Measurements from ENCODE around the gene CEP55.
"Not testable (repeated sequence)": the region's sequence is repeated elsewhere in the genome, so short reads cannot be mapped to it uniquely, and the experiment has no call there.

Gene CEP55

DNA sequence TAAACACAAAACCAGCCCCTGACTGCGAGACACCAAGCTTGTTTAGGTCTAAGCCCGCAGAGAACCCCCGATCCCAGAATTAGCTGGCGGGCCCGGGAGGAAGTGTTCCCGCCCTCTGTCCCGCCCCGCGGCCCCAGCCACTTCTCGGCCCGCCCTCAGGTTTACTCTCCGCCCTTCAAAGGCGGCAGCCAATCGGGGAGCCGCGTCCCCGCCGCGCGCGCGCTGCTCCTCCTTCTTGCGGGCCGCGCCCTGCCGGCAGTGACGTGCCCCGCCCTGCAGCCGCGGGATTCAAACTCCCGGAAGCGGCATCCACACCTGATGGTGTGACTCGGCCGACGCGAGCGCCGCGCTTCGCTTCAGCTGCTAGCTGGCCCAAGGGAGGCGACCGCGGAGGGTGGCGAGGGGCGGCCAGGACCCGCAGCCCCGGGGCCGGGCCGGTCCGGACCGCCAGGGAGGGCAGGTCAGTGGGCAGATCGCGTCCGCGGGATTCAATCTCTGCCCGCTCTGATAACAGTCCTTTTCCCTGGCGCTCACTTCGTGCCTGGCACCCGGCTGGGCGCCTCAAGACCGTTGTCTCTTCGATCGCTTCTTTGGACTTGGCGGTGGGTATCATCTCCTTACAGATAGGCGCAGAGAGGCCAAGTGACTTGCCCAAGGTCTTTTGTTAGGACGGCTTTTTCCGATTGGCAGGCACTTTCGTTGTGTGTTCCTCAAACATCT is at the start of gene CEP55:
CEP55 (plus strand) TSS at position 291 of the 720 bp plus-strand sequence. CDS start 3,440 bp downstream, outside the sequence.
- DNase-seq: peak; percentile 94

DNA sequence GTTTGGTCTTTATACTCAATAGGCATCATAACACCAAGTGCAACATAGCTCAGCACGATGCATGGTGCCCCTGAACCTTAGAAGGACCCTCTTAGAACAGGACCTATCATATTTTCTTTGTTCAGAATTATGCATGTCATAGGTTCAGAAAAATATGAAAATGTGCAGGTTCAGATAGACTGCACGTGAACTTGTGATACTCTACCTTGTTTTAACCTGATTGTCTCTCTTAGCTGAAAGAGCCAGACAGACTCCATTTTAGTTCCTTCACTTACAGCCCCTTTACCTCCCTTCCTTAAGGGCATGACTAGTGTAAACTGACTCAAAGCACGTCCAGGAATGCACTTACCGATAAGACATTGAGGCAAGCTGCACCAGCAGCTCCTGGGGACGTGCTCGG is 49.4 kb upstream of the CEP55 start:
- DNase-seq: no peak

DNA sequence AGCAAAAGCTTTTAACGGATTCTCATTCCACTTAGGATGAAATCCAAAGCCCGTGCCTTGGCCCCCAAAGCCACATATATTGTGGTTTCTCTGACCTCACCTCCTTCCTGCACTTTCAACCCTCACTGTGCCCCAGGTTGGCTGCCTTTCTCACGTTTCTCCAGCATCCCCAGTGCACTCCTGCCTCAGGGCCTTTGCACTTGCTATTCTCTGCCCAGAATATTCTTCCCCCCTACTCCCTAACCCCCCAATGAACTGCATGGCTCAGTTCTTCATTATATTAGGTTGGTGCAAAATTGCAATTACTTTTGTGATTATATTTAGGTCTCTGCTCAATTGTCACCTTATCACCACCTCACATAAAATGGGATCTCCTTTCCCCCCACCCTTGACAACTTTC is 48.4 kb upstream of the CEP55 start:
- DNase-seq: no peak

DNA sequence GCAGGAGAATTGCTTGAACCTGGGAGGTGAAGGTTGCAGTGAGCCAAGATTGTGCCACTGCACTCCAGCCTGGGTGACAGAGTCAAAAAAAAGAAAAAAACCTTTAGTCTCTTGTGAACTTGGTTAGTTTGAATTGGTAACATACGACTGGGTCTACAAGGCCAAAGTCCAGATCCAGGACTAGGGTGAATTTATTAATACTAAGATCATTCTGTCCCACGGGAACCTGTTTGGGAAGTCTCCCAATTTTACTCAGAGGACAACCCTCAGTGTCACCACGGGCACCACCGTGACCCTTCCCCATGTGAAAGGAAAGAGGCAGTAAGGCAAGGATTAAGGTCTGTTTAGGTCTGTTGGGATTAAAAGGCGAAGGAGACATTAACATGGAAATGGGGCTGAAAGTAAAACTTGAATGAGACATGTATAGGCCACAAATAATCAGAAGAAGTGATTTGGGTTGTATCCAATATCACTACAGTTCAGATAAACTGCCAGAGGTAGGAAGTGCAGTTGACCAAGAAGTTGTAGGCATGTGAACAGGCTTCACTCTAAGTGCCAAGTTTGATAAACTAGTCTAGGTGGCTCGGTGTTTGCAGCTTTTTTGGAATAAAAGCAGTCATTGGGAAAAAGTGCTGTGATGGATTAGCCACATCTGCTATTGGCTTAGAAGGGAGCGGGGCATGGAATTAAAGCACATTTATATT is 45.0 kb upstream of the CEP55 start:
- DNase-seq: no peak

DNA sequence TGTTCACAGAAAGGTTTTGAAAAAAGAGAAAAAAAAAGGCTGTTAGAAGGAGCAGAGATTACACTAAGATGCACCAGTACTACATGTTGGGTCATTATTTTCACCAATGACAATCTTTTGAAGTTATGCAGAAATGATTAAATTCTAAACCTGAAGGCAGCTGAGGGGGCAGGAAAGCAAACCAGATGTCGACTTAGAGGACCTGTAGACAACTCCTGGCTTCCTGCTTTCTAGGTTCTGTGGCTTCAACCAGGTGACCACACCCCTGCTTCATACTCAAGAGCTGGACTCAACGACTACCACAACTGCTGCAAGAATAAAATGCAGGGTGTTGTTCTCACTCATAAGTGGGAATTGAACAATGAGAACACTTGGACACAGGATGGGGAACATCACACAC is 44.3 kb upstream of the CEP55 start:
- no peak for DNase-seq

DNA sequence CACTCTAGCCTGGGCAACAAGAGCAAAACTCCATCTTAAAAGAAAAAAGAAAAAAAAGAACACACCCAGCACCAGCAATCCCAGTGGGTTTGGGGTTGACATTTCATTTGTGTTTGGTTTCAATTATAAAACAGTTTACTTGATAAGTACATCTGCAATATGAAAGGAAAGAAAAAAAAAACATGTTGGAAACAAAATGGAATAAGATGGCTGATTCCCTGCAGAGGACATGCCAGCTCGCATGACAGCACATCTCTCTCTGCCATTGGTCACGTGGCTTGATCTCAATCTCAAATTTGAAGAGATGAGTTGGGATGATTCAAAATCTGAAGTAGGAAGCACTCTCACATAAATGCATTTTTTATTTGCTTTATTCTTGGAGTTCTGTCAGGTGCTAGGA is 42.3 kb upstream of the CEP55 start:
- DNase-seq: no peak

DNA sequence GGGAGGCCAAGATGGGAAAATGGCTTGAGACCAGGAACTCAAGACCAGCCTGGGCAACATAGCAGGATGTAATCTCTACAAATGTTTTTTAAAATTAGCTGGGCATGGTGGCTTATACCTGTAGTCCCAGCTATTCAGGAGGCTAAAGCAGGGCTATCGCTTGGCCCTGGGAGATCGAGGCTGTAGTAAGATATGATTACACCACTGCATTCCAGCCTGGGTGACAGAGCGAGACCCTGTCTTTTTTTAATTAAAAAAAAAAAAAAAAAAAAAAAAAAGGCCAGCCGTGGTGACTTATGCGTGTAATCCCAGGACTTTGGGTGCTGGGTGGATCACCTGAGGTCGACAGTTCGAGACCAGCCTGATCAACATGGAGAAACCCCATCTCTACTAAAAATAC is 41.7 kb upstream of the CEP55 start:
- DNase-seq: no peak

DNA sequence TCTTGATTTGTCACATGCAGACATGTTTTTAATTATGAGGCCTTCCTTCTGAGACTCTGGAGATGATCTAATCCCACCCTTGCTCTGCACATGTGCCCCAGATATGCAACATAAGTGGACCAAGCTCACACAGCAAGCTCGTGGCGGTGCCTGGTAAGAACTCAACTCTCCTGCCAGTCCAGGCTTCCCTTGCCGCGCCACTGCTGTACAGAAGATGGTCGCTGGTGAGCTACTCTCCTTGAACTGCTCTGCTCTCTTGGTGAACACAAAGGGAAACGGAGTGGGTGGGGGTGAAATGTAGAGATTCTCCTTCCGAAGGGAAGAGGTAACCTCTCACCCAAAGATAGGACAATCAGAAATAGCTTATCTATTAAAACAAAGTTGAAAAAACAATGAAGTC is 39.9 kb upstream of the CEP55 start:
- no peak for DNase-seq

DNA sequence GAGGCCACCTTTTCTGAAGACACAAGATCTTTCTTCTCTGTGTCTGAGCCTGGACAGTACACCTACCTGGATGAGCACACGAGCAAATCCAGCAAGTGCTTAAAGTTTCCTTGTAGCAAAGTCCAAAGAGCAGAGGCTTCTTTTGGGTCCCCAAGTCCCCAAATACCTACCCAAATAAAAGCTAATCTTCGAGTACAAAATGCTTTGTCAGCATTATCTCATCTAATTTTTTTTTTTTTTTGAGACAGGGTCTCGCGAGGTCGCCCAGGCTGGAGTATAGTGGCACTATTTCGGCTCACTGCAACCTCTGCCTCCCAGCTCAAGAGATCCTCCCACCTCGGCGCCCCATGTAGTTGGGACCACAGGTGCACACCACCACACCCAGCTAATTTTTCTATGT is 38.9 kb upstream of the CEP55 start:
- no peak for DNase-seq

DNA sequence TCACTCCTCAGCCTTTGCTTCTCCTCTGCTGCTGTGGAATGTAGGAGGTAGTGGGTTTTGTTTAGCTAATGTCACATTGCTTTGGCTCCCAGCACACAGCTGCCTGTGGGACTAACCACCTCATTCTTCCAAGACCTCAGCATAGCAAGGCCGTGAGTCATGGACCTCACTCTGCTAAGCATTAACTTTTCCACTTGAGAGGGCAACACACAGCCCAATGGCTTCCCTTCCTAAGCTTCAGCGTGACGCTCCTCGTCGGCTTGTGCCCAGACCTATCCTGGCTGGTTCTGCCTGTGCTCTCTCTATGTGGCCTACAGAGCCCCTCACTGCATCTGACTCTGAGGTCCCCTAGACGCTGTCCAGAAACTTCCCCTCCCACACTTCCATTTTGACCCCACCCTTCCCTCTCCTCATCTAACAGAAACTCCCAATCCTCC is 37.6 kb upstream of the CEP55 start:
- DNase-seq: no peak

DNA sequence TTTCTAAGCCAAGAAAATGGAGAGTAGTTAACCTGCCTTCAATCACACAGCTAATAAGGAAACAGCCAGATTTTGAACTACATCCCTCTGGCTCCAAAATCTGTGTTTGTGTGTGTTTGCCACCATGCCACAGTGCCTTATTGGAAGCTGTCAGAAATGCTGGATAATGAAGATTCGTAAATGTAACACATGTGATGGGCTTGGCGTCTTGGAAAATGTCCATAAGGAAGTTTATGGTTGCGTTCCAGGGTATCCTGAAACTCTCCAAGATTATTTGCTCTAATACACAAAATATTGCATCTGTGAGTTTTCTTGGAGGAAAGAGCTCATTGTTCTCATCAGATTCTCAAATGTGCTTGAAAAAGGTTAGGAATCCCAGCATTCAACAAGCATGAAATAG is 36.9 kb upstream of the CEP55 start:
- no peak for DNase-seq

DNA sequence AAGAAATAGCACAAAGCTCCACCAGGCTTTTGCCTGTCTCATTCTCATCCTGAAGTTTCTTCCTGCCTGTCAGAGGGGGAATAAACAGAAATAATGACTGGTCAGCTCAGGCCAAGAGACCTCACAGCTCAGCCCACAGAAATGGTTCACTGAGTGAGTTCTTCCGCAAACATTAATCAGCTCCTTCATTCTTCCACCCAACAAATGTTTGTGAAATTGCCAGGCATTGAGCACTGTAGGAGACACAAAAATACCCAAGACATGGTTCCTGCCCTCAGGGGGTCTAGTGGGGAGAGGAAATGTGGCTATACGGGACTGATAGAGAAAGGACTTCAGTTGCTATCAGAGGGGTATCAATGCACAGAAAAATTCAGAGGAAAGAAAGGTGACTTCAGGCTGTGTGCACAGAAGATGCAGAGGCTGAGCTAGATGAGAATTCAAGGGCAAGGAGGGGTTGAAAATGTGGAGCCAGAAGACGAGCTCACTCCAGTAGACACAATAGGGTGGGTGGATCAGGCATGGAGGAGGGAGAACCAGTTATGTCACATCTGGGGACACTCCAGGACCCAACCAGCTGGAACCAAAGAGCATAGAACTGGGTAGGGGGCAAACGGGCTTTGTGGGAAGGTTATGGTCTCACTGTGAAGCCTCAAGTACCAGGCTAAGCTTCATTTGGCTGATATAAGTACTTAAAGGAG is 35.2 kb upstream of the CEP55 start:
- no peak for DNase-seq

DNA sequence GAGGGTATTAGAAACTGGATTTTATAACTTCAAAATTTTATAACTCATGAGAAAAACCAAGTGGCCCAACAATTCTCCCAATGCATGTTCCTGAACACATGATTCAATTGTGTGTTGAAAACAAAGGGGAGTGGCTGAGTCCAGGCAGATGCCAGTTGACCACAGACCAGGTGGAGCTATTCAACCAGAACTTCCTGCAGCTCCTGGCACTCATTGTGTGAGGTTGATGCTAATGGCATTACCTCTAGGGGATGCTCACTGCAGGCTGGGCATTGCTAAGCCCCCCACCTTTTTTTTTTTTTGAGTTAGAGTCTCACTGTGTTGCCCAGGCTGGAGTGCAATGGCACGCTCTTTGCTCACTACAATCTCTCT is 34.6 kb upstream of the CEP55 start:
- no peak for DNase-seq

DNA sequence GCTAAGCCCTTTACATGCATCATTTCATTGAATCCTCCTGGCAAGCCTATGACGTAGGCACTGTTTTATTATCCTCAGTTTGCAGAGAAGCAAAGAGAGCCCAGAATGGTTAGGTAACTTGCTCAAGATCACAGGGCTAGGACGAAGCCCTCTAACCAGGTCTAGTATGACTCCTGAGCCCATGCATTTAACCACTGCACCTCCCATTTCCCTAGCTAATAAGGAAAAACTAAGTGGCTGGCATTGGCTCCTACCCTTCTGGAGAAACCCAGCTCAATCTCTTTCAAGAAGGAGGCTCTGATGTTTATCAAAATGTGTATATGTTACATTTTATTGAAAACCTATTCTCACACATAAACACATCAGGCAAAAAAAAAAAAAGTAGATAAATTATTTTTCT is 34.0 kb upstream of the CEP55 start:
- no peak for DNase-seq

DNA sequence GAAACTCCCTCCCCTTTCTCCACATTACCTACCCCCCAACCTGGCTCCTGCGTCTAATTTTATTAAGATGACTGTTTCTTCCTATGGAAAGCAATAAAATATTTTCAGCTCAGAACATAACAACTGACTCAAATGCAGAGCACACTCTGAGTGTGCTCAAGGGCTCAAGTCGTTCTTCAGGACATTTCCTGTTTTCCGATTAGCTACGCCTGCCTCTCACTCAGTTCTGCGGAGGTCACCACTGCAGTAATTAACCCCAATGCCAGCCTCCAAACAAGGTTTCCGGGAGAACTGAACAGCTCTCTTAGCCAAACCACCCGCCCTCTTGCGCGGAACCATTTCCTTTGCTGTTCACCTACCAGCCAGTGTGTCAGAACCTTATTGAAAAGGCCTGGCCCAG is 33.5 kb upstream of the CEP55 start:
- no peak for DNase-seq

DNA sequence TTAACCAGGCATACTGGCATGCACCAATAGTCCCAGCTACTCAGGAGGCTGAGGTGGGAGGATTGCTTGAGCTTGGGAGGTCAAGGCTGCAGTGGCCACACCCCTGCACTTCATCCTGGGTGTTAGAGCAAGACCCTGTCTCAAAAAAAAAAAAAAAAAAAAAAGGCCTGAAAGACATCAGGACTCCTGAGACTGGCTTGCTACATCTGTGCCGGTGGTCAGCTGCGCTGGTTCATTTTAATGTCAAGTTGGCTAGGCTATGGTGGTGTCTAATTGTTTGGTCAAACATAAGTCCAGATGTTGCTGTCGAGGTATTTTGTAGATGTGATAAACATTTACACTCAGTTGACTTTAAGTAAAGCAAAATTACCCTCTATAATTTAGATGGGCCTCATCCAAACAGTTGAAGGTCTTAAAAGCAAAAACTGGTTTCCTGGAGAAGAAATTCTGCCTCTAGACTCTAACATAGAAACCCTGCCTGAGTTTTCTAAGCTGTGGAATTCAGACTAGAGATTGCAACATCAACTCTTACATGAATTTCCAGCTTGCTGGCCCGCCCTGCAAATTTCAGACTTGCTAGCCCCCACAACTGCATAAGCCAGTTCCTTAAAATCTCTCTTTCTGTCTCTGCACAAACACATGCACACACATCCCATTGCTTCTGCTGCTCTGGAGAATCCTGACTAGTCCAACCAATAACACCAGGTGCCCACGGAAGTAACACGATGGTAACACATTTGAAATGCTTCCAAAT is 32.5 kb upstream of the CEP55 start:
- no peak for DNase-seq

DNA sequence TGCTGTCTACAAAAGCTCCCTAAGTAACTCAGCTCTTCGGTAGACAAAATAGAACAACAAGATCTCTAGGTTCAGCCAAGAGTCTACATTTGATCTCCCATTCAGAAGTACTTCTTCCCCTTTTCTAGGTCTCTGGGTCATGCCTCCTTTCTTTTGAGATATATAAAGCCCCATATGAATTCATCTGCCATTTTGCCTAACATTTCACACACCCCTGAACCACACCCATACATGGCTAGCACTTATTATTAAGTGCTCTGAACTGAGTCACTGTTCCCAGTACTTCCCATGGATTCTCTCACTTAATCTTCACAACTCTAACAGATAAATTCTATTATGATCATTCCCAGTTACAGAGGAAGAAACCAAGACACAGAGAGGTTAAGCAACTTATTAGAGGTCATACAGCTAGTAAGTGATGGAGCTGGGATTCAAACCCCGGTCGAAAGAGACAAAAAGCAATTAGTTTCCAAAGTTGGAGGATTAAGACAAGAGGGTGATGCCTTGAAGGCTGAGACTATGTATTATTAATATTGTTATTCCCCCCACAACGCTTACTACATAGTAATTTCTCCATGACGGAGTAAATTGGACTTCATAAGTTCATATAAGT is 31.5 kb upstream of the CEP55 start:
- DNase-seq: no peak

DNA sequence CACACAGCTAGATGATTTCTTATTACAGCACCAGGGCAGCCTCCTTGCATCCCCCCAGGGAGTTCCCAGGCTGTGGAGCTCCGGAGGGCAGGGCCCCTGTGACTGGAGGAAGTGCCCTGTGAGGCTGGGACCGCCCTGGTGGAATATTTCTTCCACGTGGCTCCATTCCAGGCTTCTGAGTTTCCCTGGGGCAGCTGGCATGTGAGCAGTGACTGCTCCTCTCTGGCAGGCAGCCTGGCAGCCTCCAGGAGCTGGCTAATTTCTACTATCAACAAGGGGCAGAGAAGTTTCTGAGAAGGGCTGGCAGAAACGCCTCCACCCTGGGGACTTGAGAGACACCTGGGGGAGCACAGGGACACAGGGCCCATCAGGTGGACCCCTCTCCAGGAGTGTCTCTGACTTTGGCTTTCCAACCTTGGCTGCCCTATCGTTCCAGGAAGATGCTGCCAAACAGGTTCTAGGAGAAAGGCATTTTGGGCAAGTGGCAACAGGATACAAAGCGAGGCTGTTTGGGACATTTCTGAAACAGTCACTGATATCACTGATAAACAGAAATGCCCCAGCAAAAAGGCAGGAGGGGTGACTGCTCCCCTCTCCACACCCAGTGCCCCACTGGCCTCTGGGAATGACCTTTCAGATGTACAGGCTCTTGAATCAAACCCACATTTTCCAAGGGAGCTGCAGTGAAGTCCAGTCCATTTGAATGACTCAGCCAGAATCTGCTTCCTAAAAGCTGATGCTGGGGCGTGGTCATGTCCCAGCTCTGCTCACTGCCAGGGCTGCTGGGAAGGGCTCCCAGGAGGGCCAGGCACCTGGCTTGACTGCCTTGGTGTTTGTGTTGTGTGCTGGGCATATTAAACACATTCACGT is 30.4 kb upstream of the CEP55 start:
- DNase-seq: no peak

DNA sequence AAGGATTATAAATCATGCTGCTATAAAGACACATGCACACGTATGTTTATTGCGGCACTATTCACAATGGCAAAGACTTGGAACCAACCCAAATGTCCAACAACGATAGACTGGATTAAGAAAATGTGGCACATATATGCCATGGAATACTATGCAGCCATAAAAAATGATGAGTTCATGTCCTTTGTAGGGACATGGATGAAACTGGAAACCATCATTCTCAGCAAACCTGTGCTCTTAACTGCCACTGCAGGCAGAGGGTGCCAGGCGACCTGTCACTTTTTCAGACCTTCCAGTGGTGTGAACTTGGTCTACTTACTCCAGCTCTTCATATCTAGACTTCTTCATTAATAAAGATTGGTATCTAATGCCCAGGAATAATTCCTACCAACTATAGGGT is 28.8 kb upstream of the CEP55 start:
- DNase-seq: not testable (repeated sequence)

DNA sequence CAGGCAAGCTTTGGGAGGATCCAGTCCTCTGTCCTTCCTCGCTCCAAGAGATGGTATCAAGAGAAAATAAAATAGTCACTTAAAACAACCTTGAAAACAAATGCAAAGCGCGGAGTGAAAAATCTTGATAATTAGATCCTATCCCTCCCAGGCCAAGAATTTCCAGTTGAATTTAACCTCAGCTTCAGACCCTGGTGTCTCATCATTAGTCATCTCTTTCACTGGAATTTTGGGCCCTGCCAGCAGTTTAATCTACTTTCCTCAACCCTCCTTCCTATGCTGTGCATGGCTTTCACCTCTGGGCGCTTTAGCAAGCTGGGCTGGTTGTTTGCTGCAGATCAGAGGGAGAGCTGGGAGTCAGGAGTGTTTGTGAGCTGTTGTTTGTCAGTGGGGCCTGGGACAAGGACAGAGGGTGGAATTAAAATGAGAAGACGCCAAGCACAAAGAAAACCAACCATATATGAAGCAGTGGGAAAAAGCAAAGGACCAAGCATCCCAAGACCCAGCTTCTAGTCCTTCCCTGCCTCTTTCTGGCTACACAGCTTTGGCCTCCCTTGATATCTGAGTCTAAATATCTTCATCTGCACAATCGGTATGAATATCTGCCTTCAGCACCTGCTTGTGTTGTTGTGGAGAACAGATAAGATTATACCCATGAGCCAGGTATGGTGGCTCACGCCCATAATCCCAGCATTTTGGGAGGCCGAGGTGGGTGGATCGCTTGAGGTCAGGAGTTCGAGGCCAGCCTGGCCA is 27.8 kb upstream of the CEP55 start:
- no peak for DNase-seq

DNA sequence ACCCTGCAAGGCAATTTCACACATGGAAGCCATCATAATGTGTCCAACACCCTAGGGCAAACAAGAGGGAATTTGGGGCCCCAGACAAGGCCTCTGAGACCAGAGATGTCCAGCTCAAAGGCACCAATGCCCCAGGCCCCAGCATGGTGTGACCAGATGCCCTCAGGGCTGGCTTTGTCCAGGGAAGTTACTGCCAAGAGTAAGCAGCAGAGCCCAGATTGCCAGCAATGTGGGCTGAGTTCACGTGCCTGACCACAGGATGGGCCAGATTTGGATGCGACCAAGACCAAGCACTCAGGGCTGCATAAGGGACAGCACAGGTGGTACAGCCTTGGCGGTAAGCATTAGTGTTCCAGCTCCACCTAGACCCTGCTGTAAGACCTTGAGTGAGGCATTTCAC is 27.0 kb upstream of the CEP55 start:
- DNase-seq: no peak

Measured in activated CD8-positive, alpha-beta memory T cell treated with anti-CD3 and anti-CD28 coated beads, Interleukin-2, amount 50 U/mL, for 4 hours (primary cell).